Liver (tissue), 3 donors: Measurements from ENCODE around the gene OR4D10.

Experiments used
- EGR1 ChIP-seq, 2 donors: IDR thresholded peaks; 2 replicates each; pipeline ENCODE4 v1.6.1; 2016 to 2018; ENCODE audit warnings: antibody characterized with exemption in 2 of 2, low read depth in 2 of 2
- HNF4A ChIP-seq, 2 donors: conservative IDR thresholded peaks; 2 replicates each; pipeline ENCODE4 v1.6.1; 2016; ENCODE audit warnings: antibody characterized with exemption in 2 of 2, mild to moderate bottlenecking in 2 of 2
- TAF1 ChIP-seq: conservative IDR thresholded peaks from 2 replicates; pipeline ENCODE4 v1.6.1; 2016; ENCODE audit warnings: antibody characterized with exemption, mild to moderate bottlenecking
- TF ChIP-seq, protein P1 (sequence below): fragments of 150-350 bp; IDR thresholded peaks from 2 replicates; pipeline ENCODE4 v1.5.1; 2017; ENCODE audit warnings: improper control_type of control experiment, low read depth, low read length; ENCODE audit not compliant: missing input control
- TF ChIP-seq, protein P2 (sequence below): IDR thresholded peaks from 2 replicates; pipeline ENCODE4 v1.6.1; 2016; ENCODE audit warnings: antibody characterized with exemption, mild to moderate bottlenecking
- TF ChIP-seq, protein P3 (sequence below): IDR thresholded peaks from 2 replicates; pipeline ENCODE4 v1.6.1; 2016; ENCODE audit warnings: antibody characterized with exemption
- donor health status: healthy.
- donor health status: healthy.

DNA sequence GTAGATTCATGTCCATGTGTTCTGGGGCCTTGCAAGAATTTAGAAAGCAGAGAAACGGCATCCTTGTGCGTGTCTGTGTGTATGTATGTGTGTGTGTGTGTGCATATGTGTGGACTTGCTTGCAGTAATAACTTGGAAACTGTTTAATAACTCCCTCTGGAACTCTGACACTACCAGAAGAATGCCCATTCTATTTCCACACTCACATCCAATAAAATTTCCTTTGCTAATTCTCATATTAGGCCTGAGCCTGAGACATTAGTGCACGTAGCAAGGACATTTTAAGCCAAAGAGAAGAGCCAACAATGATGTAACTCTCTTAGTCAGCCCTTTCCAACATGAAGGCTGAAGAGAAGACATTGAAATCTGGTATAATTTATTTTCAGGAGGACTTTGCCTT is 13.2 kb upstream of the OR4D10 start:
- TF ChIP-seq, protein P1, sequence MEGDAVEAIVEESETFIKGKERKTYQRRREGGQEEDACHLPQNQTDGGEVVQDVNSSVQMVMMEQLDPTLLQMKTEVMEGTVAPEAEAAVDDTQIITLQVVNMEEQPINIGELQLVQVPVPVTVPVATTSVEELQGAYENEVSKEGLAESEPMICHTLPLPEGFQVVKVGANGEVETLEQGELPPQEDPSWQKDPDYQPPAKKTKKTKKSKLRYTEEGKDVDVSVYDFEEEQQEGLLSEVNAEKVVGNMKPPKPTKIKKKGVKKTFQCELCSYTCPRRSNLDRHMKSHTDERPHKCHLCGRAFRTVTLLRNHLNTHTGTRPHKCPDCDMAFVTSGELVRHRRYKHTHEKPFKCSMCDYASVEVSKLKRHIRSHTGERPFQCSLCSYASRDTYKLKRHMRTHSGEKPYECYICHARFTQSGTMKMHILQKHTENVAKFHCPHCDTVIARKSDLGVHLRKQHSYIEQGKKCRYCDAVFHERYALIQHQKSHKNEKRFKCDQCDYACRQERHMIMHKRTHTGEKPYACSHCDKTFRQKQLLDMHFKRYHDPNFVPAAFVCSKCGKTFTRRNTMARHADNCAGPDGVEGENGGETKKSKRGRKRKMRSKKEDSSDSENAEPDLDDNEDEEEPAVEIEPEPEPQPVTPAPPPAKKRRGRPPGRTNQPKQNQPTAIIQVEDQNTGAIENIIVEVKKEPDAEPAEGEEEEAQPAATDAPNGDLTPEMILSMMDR, result no peak
- no peak for TF ChIP-seq TAF1
- TF ChIP-seq, protein P2, sequence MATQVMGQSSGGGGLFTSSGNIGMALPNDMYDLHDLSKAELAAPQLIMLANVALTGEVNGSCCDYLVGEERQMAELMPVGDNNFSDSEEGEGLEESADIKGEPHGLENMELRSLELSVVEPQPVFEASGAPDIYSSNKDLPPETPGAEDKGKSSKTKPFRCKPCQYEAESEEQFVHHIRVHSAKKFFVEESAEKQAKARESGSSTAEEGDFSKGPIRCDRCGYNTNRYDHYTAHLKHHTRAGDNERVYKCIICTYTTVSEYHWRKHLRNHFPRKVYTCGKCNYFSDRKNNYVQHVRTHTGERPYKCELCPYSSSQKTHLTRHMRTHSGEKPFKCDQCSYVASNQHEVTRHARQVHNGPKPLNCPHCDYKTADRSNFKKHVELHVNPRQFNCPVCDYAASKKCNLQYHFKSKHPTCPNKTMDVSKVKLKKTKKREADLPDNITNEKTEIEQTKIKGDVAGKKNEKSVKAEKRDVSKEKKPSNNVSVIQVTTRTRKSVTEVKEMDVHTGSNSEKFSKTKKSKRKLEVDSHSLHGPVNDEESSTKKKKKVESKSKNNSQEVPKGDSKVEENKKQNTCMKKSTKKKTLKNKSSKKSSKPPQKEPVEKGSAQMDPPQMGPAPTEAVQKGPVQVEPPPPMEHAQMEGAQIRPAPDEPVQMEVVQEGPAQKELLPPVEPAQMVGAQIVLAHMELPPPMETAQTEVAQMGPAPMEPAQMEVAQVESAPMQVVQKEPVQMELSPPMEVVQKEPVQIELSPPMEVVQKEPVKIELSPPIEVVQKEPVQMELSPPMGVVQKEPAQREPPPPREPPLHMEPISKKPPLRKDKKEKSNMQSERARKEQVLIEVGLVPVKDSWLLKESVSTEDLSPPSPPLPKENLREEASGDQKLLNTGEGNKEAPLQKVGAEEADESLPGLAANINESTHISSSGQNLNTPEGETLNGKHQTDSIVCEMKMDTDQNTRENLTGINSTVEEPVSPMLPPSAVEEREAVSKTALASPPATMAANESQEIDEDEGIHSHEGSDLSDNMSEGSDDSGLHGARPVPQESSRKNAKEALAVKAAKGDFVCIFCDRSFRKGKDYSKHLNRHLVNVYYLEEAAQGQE, result no peak
- no peak for TF ChIP-seq EGR1 (IDR thresholded peaks at IDR 0.05; ENCODE audit: low read depth in 2 of 2)
- TF ChIP-seq HNF4A (conservative IDR thresholded peaks at IDR 0.05), result no peak
- TF ChIP-seq, protein P3, sequence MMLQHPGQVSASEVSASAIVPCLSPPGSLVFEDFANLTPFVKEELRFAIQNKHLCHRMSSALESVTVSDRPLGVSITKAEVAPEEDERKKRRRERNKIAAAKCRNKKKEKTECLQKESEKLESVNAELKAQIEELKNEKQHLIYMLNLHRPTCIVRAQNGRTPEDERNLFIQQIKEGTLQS, result no peak
